Left ventricle myocardium inferior (tissue), 1 donor: ENCODE data around the gene GSX1. TPM values are rescaled to one million over a fixed set of nuclear protein-coding genes. Genes with fewer than 3 reads are reported as not detected.

Source experiments
- DNase-seq: peaks from one replicate; pipeline ENCODE4 v3.0.0-alpha.2; 2020
- H3K27ac ChIP-seq: fragments of 200-600 bp; replicated peaks from 2 replicates; pipeline ENCODE4 v1.8.0; 2021
- H3K27me3 ChIP-seq: fragments of 200-600 bp; 2 replicates; pipeline ENCODE4 v1.8.0; 2021; ENCODE audit warnings: low read depth
- H3K36me3 ChIP-seq: fragments of 200-600 bp; 2 replicates; pipeline ENCODE4 v1.8.0; 2021
- H3K4me1 ChIP-seq: fragments of 200-600 bp; 2 replicates; pipeline ENCODE4 v1.8.0; 2021
- H3K4me3 ChIP-seq: fragments of 200-600 bp; 2 replicates; pipeline ENCODE4 v1.8.0; 2021; ENCODE audit warnings: mild to moderate bottlenecking, moderate library complexity
- H3K9me3 ChIP-seq: fragments of 200-600 bp; replicated peaks from 2 replicates; pipeline ENCODE4 v1.8.0; 2021
- intact Hi-C: fragments of 100-400 bp; cut with micrococcal nuclease; formaldehyde crosslinking; loops from one replicate; pipeline ENCODE4 v1.11.0; 2022
- total RNA-seq: library from RNA; stranded (reverse); fragmentation: NEBNext Ultra II Directional; extraction: Animal tissue kit (Norgen Biotek cat#: 25700); gene quantifications from one replicate; pipeline ENCODE4 v1.2.1, GENCODE V29; 2021
- TF ChIP-seq, protein P1 (sequence below): fragments of 200-600 bp; IDR thresholded peaks from 2 replicates; pipeline ENCODE4 v1.8.0; 2021; ENCODE audit warnings: antibody characterized with exemption, mild to moderate bottlenecking, borderline replicate concordance
- donor health status: DM: no; HTN: yes; CAD: no; lungs with severe emphysema.

Gene GSX1
- total RNA-seq, 1 donor from 2014 or later: not detected

DNA sequence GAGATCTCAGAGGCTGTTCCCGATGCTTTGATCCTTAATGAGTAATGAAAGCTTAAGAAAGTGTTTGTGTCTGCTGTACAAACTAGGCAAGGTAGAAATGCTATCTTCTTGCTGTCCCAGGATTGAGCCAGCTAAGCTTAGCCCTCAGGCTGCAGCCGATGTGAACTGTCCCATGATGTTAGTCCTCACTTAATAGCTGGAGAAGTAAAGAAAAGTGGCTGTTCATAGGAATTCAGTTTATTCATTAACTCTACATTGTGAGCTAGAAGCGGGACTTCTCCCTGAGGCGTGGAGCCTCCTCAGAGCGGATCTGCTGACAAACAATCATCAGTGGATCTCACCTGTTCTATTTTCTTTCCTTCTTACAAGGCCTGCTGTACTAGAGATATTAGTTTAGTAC is 10.1 kb upstream of the GSX1 start:
- Histone ChIP-seq H3K9me3 (no peaks in the 10 kb centered on the region), H3K4me3 (no peak overlapping the region), H3K4me1 (no peaks in the 10 kb centered on the region), H3K36me3 (no peaks in the 10 kb centered on the region), H3K27me3 (peaks cover 97% of the 10 kb centered on the region), H3K27ac (no peak overlapping the region)
- intact Hi-C loops: no loop called here
- DNase-seq: no peak
- TF ChIP-seq, protein P1, sequence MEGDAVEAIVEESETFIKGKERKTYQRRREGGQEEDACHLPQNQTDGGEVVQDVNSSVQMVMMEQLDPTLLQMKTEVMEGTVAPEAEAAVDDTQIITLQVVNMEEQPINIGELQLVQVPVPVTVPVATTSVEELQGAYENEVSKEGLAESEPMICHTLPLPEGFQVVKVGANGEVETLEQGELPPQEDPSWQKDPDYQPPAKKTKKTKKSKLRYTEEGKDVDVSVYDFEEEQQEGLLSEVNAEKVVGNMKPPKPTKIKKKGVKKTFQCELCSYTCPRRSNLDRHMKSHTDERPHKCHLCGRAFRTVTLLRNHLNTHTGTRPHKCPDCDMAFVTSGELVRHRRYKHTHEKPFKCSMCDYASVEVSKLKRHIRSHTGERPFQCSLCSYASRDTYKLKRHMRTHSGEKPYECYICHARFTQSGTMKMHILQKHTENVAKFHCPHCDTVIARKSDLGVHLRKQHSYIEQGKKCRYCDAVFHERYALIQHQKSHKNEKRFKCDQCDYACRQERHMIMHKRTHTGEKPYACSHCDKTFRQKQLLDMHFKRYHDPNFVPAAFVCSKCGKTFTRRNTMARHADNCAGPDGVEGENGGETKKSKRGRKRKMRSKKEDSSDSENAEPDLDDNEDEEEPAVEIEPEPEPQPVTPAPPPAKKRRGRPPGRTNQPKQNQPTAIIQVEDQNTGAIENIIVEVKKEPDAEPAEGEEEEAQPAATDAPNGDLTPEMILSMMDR: no peak

- no peaks in the 10 kb centered on the region for H3K4me1 ChIP-seq
- H3K4me3 ChIP-seq: no peak overlapping the region
- intact Hi-C loops: no loop called here
- peaks cover 96% of the 10 kb centered on the region for H3K27me3 ChIP-seq
- no peaks in the 10 kb centered on the region for H3K36me3 ChIP-seq
- TF ChIP-seq, protein P1: peak; percentile 60
- H3K9me3 ChIP-seq: no peaks in the 10 kb centered on the region
- no peak overlapping the region for H3K27ac ChIP-seq
- DNase-seq: no peak
Observed at GRCh38 chr13:27783111-27783510, 9.2 kb upstream of the GSX1 start.

- intact Hi-C loops: no loop called here
- H3K4me3 ChIP-seq: no peak overlapping the region
- no peak overlapping the region for H3K27ac ChIP-seq
- TF ChIP-seq, protein P1: no peak
- no peaks in the 10 kb centered on the region for H3K9me3 ChIP-seq
- no peak for DNase-seq
- peaks cover 41% of the 10 kb centered on the region for H3K4me1 ChIP-seq
- peaks cover 98% of the 10 kb centered on the region for H3K27me3 ChIP-seq
- no peaks in the 10 kb centered on the region for H3K36me3 ChIP-seq
Observed at GRCh38 chr13:27788271-27788670, 4.0 kb upstream of the GSX1 start.

GRCh38 chr13:27789153-27789494 is 3.2 kb upstream of the GSX1 start:
- DNase-seq: no peak
- peak overlapping the region; percentile 46 for H3K4me3 ChIP-seq

DNA sequence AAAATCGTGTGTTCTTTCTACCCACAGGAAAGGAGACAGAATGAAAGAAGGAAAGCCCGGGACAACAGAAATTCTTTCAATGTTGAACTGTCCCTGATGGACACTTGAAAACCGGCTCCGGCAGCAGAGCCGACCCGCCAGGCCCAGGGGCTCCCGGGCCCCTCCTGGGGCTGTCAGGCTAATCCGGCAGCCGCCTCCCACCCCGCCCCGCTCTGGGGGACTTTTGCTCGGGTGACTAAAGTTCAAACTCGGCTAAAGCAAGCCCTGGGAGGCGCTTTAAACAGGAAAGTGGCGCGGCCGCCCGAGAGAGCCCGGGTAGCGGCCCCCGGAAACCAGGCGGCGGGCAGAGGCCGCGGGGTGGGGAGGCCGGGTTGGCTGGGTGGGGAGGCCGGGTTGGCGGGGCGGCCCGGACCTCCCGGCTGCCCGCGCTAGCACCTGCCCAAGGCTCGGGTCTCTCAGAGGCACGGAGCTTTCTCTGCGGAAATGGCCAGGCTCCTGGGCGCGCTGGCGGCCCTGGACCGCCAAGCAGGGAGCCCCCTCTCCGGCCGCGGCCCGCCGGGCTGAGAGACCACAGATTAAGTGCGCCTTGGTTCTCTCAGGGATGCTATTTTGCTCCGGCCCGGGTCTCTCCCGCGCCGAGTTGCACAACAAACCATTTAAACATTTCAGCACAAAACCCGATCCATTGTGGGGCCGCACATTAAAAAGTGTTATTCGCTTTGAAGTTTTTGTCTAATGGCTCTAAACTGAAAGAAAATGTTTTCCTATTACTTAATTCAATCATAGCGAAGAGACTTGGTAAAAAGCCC is 2.6 kb upstream of the GSX1 start:
- Histone ChIP-seq H3K9me3 (no peaks in the 10 kb centered on the region), H3K36me3 (no peaks in the 10 kb centered on the region), H3K4me3 (peak overlapping the region; percentile 46), H3K27ac (no peak overlapping the region), H3K27me3 (peaks cover 99% of the 10 kb centered on the region), H3K4me1 (peaks cover 51% of the 10 kb centered on the region)
- TF ChIP-seq, protein P1: no peak
- intact Hi-C loops: no loop called here
- no peak for DNase-seq

More at GRCh38 chr13:27789153-27789494, 3.2 kb upstream of the GSX1 start:
- Histone ChIP-seq H3K36me3 (no peaks in the 10 kb centered on the region), H3K27me3 (peaks cover 98% of the 10 kb centered on the region), H3K4me1 (peaks cover 50% of the 10 kb centered on the region), H3K9me3 (no peaks in the 10 kb centered on the region), H3K27ac (no peak overlapping the region)
- intact Hi-C loops: no loop called here
- TF ChIP-seq, protein P1: no peak
